Neural crest cell (in vitro differentiated cells): ENCODE results near the gene LYPD6. TPM values are rescaled to one million over a fixed set of nuclear protein-coding genes. Genes with fewer than 3 reads are reported as not detected.

Source experiments
- DNase-seq: peaks from one replicate; pipeline ENCODE4 v3.0.0; 2021; ENCODE audit warnings: low read depth, mixed read lengths, low spot score
- H3K27ac Mint-ChIP-seq: one replicate; pipeline ENCODE4 v1.8.0; 2021; ENCODE audit warnings: mild to moderate bottlenecking, mixed read lengths; ENCODE audit not compliant: unreplicated experiment
- H3K27me3 Mint-ChIP-seq: 2 replicates; pipeline ENCODE4 v1.8.0; 2021; ENCODE audit warnings: low read depth, mild to moderate bottlenecking, mixed read lengths
- H3K36me3 Mint-ChIP-seq: 2 replicates; pipeline ENCODE4 v1.8.0; 2021; ENCODE audit warnings: low read depth, mild to moderate bottlenecking, mixed read lengths
- H3K4me1 Mint-ChIP-seq: 2 replicates; pipeline ENCODE4 v1.8.0; 2021; ENCODE audit warnings: mixed read lengths
- H3K4me3 Mint-ChIP-seq: one replicate; pipeline ENCODE4 v1.8.0; 2021; ENCODE audit warnings: mild to moderate bottlenecking, mixed read lengths
- H3K9me3 Mint-ChIP-seq: 2 replicates; pipeline ENCODE4 v1.8.0; 2021; ENCODE audit warnings: mixed read lengths
- total RNA-seq: library from RNA; stranded (reverse); gene quantifications from 2 replicates; pipeline ENCODE4 v1.2.1, GENCODE V29; 2021
- TF ChIP-seq, protein P1 (sequence below): fragments of 200-600 bp; sonication (generic); conservative IDR thresholded peaks from 2 replicates; pipeline ENCODE4 v1.5.0; 2021; ENCODE audit warnings: antibody characterized with exemption, mild to moderate bottlenecking

Gene LYPD6
- total RNA-seq, 1 donor from 2014 or later: 7.1 TPM

DNA sequence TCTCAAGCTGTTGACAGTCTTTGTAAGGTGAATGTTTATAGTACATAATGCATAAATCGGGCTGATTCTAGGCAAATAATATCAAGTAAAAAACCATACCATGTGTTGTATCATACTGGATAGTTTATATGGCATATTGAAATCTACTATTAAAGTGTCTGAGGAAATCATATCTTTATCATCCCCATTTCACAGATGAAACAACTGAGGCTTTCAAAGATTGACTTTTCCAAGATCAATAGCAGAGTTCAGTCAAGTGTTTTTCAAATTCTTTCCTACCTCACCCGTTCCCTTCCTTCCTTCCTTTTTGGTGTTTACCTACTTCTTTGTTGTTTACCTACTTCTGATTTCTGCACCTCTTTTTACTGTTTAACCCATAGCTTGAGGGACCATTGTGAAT lies 2.0 kb downstream of the LYPD6 start:
- TF ChIP-seq, protein P1, sequence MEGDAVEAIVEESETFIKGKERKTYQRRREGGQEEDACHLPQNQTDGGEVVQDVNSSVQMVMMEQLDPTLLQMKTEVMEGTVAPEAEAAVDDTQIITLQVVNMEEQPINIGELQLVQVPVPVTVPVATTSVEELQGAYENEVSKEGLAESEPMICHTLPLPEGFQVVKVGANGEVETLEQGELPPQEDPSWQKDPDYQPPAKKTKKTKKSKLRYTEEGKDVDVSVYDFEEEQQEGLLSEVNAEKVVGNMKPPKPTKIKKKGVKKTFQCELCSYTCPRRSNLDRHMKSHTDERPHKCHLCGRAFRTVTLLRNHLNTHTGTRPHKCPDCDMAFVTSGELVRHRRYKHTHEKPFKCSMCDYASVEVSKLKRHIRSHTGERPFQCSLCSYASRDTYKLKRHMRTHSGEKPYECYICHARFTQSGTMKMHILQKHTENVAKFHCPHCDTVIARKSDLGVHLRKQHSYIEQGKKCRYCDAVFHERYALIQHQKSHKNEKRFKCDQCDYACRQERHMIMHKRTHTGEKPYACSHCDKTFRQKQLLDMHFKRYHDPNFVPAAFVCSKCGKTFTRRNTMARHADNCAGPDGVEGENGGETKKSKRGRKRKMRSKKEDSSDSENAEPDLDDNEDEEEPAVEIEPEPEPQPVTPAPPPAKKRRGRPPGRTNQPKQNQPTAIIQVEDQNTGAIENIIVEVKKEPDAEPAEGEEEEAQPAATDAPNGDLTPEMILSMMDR: no peak
- Mint-ChIP-seq H3K27ac (no peak overlapping the region), H3K9me3 (peaks cover 4% of the 10 kb centered on the region), H3K27me3 (peaks cover 31% of the 10 kb centered on the region), H3K36me3 (peaks cover 2% of the 10 kb centered on the region), H3K4me3 (peak overlapping the region; percentile 91), H3K4me1 (peaks cover 19% of the 10 kb centered on the region)
- no peak for DNase-seq

DNA sequence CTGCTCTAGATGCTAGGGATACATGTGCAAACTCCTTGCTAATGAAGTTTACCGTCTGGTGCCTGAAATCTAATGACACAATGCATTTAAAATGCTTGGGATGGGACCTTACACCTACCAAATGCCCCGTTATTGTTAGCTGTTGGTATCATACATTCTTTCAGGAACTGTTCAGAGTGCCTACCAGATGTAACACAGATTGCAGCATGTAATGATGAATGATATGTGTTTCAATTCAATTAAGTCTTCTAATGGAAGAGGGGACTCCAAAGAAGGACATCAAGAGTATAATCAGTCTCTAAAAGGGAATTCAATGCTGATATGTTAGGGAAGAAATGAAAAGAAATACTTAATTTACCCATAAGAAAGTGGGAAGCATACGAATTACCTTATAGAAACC lies 3.2 kb downstream of the LYPD6 start:
- Mint-ChIP-seq H3K27me3 (peaks cover 23% of the 10 kb centered on the region), H3K9me3 (peaks cover 4% of the 10 kb centered on the region), H3K4me3 (no peak overlapping the region), H3K4me1 (peaks cover 14% of the 10 kb centered on the region), H3K27ac (no peak overlapping the region), H3K36me3 (peaks cover 2% of the 10 kb centered on the region)
- no peak for DNase-seq
- TF ChIP-seq, protein P1: no peak

DNA sequence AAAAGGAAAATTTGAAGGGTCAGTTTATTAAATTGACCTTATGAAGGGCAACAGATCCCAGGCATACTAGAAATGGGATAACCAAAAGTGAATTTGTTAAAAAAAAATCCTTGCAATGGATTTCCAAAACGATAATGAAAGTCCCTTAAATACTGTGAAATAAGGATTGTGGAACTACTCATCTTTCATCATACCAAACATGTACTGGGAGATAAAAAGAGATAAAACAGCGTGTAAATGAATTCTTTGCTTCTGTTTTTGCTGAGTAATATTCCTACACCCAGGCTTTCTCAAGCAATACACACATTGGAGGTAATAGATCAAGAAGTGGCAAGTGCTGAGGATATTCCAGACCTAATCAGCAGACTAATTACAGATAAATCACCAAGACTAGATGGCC lies 3.8 kb downstream of the LYPD6 start:
- DNase-seq: no peak
- TF ChIP-seq, protein P1: no peak
- Mint-ChIP-seq H3K36me3 (peaks cover 2% of the 10 kb centered on the region), H3K9me3 (peaks cover 4% of the 10 kb centered on the region), H3K27me3 (peaks cover 18% of the 10 kb centered on the region), H3K4me1 (peaks cover 11% of the 10 kb centered on the region), H3K4me3 (no peak overlapping the region), H3K27ac (no peak overlapping the region)

DNA sequence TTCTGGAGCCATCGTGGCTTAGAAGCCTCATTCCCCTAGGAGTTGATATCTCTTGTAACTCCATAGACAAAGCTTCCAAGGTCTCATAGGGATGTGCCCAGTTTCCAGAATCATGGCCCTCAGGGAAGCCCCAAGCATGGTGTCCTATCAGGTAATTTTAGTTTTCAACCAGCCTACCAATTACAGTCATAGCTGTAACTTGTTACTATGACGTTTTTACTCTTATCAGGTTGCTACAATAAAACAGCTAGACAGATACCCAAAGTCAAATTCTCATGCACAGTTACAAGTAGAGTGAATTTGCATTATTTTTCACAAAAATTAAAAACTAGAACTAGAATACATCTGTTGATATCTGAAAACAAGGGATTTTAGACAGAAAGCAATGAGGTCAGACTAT lies 8.9 kb downstream of the LYPD6 start:
- no peak for DNase-seq
- Mint-ChIP-seq H3K27me3 (no peaks in the 10 kb centered on the region), H3K4me3 (no peak overlapping the region), H3K4me1 (no peaks in the 10 kb centered on the region), H3K36me3 (peaks cover 2% of the 10 kb centered on the region), H3K9me3 (peaks cover 4% of the 10 kb centered on the region), H3K27ac (no peak overlapping the region)
- TF ChIP-seq, protein P1: no peak

DNA sequence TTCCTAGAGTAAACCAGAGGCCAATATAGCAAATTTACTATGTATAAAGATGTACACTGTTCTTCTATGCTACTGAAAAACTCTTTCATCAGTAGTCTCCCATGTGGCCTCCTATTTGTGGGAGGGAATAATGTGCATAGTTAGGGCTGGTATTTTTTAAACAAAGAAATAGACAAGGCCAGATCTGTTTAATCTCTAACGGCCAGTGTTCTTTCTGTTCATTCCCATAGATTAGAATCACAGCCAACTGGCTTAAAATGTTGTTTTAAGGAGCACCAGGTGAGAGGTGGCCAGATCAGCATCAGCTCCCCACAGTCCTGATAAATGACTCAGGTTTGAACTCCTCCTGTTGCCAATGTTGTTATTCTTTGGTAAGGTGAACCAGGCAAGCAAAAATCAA lies 12.1 kb downstream of the LYPD6 start:
- Mint-ChIP-seq H3K4me3 (no peak overlapping the region), H3K9me3 (no peaks in the 10 kb centered on the region), H3K4me1 (no peaks in the 10 kb centered on the region), H3K27me3 (no peaks in the 10 kb centered on the region), H3K27ac (no peak overlapping the region), H3K36me3 (no peaks in the 10 kb centered on the region)
- DNase-seq: no peak
- TF ChIP-seq, protein P1: no peak

DNA sequence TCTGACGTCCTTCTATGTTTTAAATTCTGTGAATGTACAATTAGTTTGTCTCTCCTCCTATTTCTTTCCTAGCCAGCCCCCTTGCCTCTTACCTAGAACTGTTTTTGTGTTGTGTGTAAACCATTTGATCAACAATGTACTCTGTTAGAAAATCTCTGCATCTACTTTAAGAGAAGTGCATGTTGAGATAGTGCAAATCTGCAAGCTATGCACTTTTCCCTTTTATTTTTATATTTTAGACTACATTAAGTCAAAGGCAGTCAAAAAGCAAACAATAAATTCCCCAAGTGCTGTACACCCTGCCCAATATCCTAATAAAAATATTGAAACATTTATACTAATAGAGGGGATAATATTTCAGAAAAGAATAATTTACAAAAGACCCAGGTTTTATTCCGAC lies 13.7 kb downstream of the LYPD6 start:
- Mint-ChIP-seq H3K36me3 (no peaks in the 10 kb centered on the region), H3K27me3 (no peaks in the 10 kb centered on the region), H3K9me3 (no peaks in the 10 kb centered on the region), H3K4me3 (no peak overlapping the region), H3K4me1 (no peaks in the 10 kb centered on the region), H3K27ac (no peak overlapping the region)
- DNase-seq: no peak
- TF ChIP-seq, protein P1: no peak
